OCI-LY7 (cell line): ENCODE results near the gene CDK6. TPM values are rescaled to one million over a fixed set of nuclear protein-coding genes. Genes with fewer than 3 reads are reported as not detected.

ENCODE experiments used
- BruUV-seq: library from RNA; stranded (reverse); fragments of 400-500 nt; replicated peaks from 2 replicates; lab custom pipeline; 2021; lab: Mats Ljungman, UMichigan
- CTCF ChIA-PET: fragments of 300-600 bp; sonication (Branson Sonifier 250); formaldehyde crosslinking; loops from one replicate; lab custom pipeline; 2022; ENCODE audit warnings: antibody characterized with exemption; ENCODE audit not compliant: unreplicated experiment; lab: Charles Lee
- POLR2A ChIA-PET: fragments of 300-600 bp; sonication (Branson Sonifier 250); formaldehyde crosslinking; loops from one replicate; lab custom pipeline; 2022; ENCODE audit warnings: antibody characterized with exemption; lab: Charles Lee
- DNase-seq: peaks from one replicate; pipeline ENCODE4 v3.0.0-alpha.2; 2015; ENCODE audit warnings: low spot score
- H2AFZ ChIP-seq: fragments of 200-600 bp; sonication (generic), shearing (Covaris generic); 2 replicates; pipeline ENCODE4 v1.6.1; 2014; ENCODE audit warnings: mild to moderate bottlenecking, antibody characterized with exemption, low read length, moderate library complexity
- H3K27ac ChIP-seq: fragments of 200-600 bp; sonication (generic); 2 replicates; pipeline ENCODE4 v1.5.1; 2014; ENCODE audit warnings: mixed run types, low read depth, mild to moderate bottlenecking, moderate library complexity, low read length, inconsistent platforms; ENCODE audit not compliant: poor library complexity, severe bottlenecking
- H3K36me3 ChIP-seq: fragments of 200-600 bp; sonication (generic); 2 replicates; pipeline ENCODE4 v1.6.1; 2014; ENCODE audit warnings: mild to moderate bottlenecking, antibody characterized with exemption, low read length, moderate library complexity, mixed read lengths; ENCODE audit not compliant: insufficient read depth
- H3K4me1 ChIP-seq: fragments of 200-600 bp; sonication (generic); 2 replicates; pipeline ENCODE4 v1.5.1; 2014; ENCODE audit warnings: mild to moderate bottlenecking, low read length; ENCODE audit not compliant: insufficient read depth, poor library complexity, severe bottlenecking
- H3K4me2 ChIP-seq: fragments of 200-600 bp; sonication (generic); 2 replicates; pipeline ENCODE4 v1.6.1; 2014; ENCODE audit warnings: mild to moderate bottlenecking, low read length
- H3K4me3 ChIP-seq: fragments of 200-600 bp; sonication (generic); 2 replicates; pipeline ENCODE4 v1.5.1; 2014; ENCODE audit warnings: mild to moderate bottlenecking, low read depth, low read length; ENCODE audit not compliant: poor library complexity, severe bottlenecking
- H3K79me2 ChIP-seq: fragments of 200-600 bp; sonication (generic); 2 replicates; pipeline ENCODE4 v1.6.1; 2016; ENCODE audit warnings: low read depth, mild to moderate bottlenecking, low read length, moderate library complexity, mixed read lengths; ENCODE audit not compliant: insufficient read depth
- H3K9me2 ChIP-seq: fragments of 200-600 bp; sonication (generic); 2 replicates; pipeline ENCODE4 v1.6.1; 2016; ENCODE audit warnings: mild to moderate bottlenecking, low read length, mixed read lengths; ENCODE audit not compliant: insufficient read depth
- H3K9me3 ChIP-seq: fragments of 200-600 bp; sonication (generic); 2 replicates; pipeline ENCODE4 v1.6.1; 2014; ENCODE audit warnings: mild to moderate bottlenecking, mixed run types, low read length, mixed read lengths
- H4K20me1 ChIP-seq: fragments of 200-600 bp; sonication (generic); 2 replicates; pipeline ENCODE4 v1.6.1; 2014; ENCODE audit warnings: mild to moderate bottlenecking, antibody characterized with exemption, low read length, moderate library complexity, mixed read lengths; ENCODE audit not compliant: insufficient read depth
- CTCF ChIP-seq: fragments of 200-600 bp; sonication (generic); conservative IDR thresholded peaks from 2 replicates; pipeline ENCODE4 v1.5.1; 2014; ENCODE audit warnings: mild to moderate bottlenecking, antibody characterized with exemption, low read length, moderate library complexity, mixed read lengths
- EZH2phosphoT487 ChIP-seq: fragments of 200-600 bp; sonication (generic); IDR thresholded peaks from 2 replicates; pipeline ENCODE4 v1.6.1; 2018; ENCODE audit warnings: low read depth, borderline replicate concordance, mild to moderate bottlenecking, mixed run types, antibody characterized with exemption, low read length, moderate library complexity, mixed read lengths
- intact Hi-C: fragments of 100-400 bp; cut with micrococcal nuclease; formaldehyde crosslinking; loops from one replicate; pipeline ENCODE4 v1.10.0; 2022; ENCODE audit not compliant: unreplicated experiment
- total RNA-seq, 2 experiments: library from RNA; depleted of rRNA in 1 of 2; stranded (reverse); fragments of >200 nt in 1 of 2; shearing (Covaris generic) in 1 of 2; gene quantifications; 2 replicates each; pipeline ENCODE4 v1.2.3, GENCODE V29; 2014 to 2022

The CDK6 gene
- total RNA-seq, 2 experiments from 2014 or later = 35.5 to 44.1 TPM

DNA sequence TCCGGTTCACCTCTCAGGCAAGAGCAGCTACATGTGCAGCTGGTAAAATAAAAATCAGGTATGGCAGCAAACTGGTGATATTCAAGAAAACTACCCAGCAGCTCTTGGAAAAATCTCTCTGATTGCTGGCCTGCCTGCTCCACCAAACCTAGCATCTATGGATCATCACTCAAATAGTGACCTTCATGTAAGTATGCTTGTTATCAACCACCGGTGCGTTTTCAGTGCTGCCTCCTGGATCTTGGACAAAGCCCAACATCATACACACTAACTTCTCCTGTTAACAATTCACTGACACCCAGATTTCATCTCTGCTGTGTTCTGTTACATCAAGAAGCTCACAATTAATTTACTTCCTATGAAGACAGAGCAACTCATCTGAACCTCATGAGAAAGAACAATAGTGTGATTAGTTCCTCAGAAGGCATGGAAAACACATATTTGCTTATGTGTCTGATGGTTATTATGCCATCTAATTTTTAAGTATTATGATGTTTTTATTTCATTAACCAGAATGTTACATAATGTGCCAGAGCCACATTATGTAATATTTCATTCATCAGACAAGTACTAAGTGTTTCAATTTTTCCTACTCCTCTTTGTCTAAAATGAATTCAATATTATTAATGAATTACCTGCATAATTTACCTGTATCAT lies 8.8 kb downstream of the CDK6 start:
- Histone ChIP-seq H3K4me3 (no peak overlapping the region), H2AFZ (no peak overlapping the region), H3K36me3 (peaks cover 63% of the 10 kb centered on the region), H3K4me2 (no peak overlapping the region), H3K9me3 (peaks cover 8% of the 10 kb centered on the region; the same call in 1 of the 2 replicates), H3K79me2 (peaks cover 98% of the 10 kb centered on the region), H3K4me1 (peaks cover 42% of the 10 kb centered on the region), H4K20me1 (no peaks in the 10 kb centered on the region), H3K27ac (no peak overlapping the region), H3K9me2 (no peaks in the 10 kb centered on the region)
- no TSS peak for BruUV-seq
- POLR2A ChIA-PET = interaction anchor here (0.7 to 1.3 kb wide), 4 partner anchors 10 to 125 kb away, joined by 3 to 7 read pairs (median 4); no protein-coding TSS in a partner anchor
- no peak for DNase-seq
- intact Hi-C loops = no loop called here
- TF ChIP-seq CTCF (no peak), EZH2phosphoT487 (no peak)
- CTCF ChIA-PET = no interaction called here

DNA sequence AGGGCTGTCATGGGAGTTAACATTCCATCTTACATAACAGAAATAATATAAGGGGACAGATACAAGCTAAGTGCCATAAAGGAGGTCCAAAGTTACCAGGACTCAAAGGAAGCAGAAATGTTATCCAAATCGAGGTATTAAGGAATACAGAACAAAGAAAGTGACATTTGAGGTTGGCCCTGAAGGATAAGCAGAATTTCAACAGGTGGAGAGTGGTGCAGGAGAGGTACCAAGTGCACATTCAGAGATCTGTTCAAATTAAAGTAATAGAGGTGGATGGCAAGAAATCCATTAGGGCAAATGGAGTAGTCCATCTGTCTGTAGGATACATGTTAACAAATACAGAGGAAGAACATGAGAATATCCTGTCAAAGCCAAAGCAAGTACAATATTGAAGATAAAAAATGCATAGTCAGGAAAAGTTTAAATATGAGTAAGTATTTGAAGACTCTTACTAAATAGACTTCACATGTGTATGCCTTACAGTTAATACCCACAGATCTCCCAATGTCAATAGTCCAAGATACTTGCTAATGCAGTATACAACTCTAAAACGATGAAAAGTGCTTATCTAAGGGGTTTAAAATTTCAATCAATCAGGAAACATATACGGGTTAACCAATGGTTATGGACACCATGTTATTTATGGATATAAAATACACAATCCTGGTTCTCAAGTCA lies 10.0 kb downstream of the CDK6 start:
- intact Hi-C loops = no loop called here
- Histone ChIP-seq H3K9me2 (no peaks in the 10 kb centered on the region), H3K36me3 (peaks cover 66% of the 10 kb centered on the region), H2AFZ (no peak overlapping the region), H3K27ac (no peak overlapping the region), H3K9me3 (peaks cover 14% of the 10 kb centered on the region; the same call in 1 of the 2 replicates), H4K20me1 (no peaks in the 10 kb centered on the region), H3K4me3 (no peak overlapping the region), H3K79me2 (peaks cover 98% of the 10 kb centered on the region), H3K4me1 (peaks cover 41% of the 10 kb centered on the region), H3K4me2 (no peak overlapping the region)
- no peak for DNase-seq
- CTCF ChIA-PET = no interaction called here
- BruUV-seq = no TSS peak
- POLR2A ChIA-PET = interaction anchor here (0.5 kb wide), 1 partner anchor 598 kb away, joined by 3 read pairs; no protein-coding TSS in a partner anchor
- no peak for TF ChIP-seq EZH2phosphoT487
- TF ChIP-seq CTCF = no peak
